Stimulated activated naive CD8-positive, alpha-beta T cell treated with anti-CD3 and anti-CD28 coated beads, Interleukin-15, Interleukin-2, amounts not matched to agents 100 ng/mL and 50 ng/mL, for 24 hours (primary cell): ENCODE results near the gene SLC46A2.

Experiments used
- H3K27ac Mint-ChIP-seq: one replicate; pipeline ENCODE4 v1.8.0; 2021; ENCODE audit warnings: mild to moderate bottlenecking, mixed read lengths
- H3K27me3 Mint-ChIP-seq: one replicate; pipeline ENCODE4 v1.8.0; 2021; ENCODE audit warnings: mixed read lengths
- H3K36me3 Mint-ChIP-seq: one replicate; pipeline ENCODE4 v1.8.0; 2021; ENCODE audit warnings: low read depth, mixed read lengths
- H3K4me1 Mint-ChIP-seq: one replicate; pipeline ENCODE4 v1.8.0; 2021; ENCODE audit warnings: low read depth, mixed read lengths
- H3K4me3 Mint-ChIP-seq: one replicate; pipeline ENCODE4 v1.8.0; 2021; ENCODE audit warnings: mild to moderate bottlenecking, mixed read lengths
- H3K9me3 Mint-ChIP-seq: one replicate; pipeline ENCODE4 v1.8.0; 2021; ENCODE audit warnings: mixed read lengths

The SLC46A2 gene

DNA sequence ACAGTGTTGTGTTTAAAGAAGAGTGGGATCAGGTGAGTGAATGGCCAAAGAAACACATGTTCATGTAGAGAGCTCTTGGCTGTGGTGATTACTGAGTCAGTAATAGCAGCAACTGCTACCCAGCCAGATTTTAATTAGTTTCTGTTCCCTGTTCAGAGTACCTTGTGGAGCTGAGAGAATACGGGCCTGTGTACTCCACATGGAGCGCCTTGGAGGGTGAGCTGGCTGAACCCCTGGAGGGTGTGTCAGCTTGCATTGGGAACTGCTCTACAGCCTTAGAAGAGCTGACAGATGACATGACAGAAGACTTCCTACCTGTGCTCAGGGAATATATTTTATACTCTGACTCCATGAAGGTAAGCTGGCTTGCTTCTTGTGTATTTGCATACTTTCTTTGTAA, 52.3 kb downstream of the SLC46A2 start:
- no peak overlapping the region for H3K4me3 Mint-ChIP-seq
- no peaks in the 10 kb centered on the region for H3K4me1 Mint-ChIP-seq
- H3K9me3 Mint-ChIP-seq, result no peaks in the 10 kb centered on the region
- peaks cover 19% of the 10 kb centered on the region for H3K36me3 Mint-ChIP-seq
- no peaks in the 10 kb centered on the region for H3K27me3 Mint-ChIP-seq
- no peak overlapping the region for H3K27ac Mint-ChIP-seq

DNA sequence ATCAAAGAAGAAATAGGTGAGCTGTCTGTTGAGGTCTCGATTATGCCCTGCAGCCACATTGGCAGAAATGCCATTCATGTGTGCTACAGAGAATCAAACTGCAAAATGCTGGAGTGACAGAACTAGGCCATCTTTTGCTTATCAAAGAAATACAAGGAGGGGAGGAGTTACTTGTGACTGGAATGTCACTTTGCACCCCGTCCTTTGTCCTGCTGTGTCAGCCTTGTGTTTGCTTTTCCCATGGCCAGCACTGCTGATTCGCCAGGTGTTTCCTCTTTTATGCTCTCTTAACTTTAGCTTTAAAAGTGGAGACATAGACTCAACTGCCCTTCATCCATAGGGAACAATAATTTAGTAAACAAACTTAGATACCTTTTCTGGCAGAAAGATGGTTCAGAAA, 54.3 kb downstream of the SLC46A2 start:
- Mint-ChIP-seq H3K4me1 (no peaks in the 10 kb centered on the region), H3K27ac (no peak overlapping the region), H3K36me3 (peaks cover 24% of the 10 kb centered on the region), H3K9me3 (no peaks in the 10 kb centered on the region), H3K27me3 (no peaks in the 10 kb centered on the region), H3K4me3 (no peak overlapping the region)

DNA sequence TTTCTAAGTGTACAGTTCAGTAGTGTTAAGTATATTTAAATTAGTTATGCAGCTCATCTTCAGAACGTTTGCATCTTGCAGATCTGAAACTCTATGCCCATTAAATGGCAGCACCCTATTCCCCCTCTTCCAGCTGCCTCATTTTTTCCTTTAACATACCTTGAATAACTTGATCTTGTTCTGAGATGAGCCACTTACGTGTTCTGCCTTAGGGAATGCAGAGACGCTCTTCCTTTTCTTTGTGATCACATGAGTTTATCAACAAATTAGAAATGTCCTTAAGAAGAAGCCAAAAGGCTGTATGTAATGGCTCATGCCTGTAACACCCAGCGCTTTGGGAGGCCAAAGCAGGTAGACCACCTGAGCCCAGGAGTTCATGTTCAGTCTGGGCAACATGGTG, 57.6 kb downstream of the SLC46A2 start:
- Mint-ChIP-seq H3K27ac (no peak overlapping the region), H3K9me3 (no peaks in the 10 kb centered on the region), H3K4me3 (no peak overlapping the region), H3K4me1 (peaks cover 9% of the 10 kb centered on the region), H3K27me3 (no peaks in the 10 kb centered on the region), H3K36me3 (peaks cover 14% of the 10 kb centered on the region)

DNA sequence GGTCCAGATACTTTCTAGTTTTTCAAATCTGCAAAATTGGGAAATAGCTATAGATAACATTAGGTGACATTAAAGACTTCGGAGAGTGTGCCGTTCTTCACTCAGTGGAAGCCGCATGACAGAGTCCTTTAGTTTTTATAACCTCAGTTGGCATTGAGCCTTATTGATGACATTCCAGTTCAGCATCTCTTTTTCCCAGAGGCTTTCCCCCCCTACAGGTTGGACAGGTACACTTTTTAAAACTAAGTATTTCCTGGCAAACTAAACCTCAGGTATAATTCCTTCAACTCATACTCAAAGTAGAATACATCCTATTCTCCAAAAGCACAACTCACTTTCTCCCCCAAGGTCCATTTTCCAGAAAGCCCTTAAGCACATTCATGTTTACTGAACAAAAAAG, 58.7 kb downstream of the SLC46A2 start:
- Mint-ChIP-seq H3K36me3 (peaks cover 13% of the 10 kb centered on the region), H3K27ac (no peak overlapping the region), H3K9me3 (no peaks in the 10 kb centered on the region), H3K27me3 (no peaks in the 10 kb centered on the region), H3K4me1 (peaks cover 9% of the 10 kb centered on the region), H3K4me3 (no peak overlapping the region)

DNA sequence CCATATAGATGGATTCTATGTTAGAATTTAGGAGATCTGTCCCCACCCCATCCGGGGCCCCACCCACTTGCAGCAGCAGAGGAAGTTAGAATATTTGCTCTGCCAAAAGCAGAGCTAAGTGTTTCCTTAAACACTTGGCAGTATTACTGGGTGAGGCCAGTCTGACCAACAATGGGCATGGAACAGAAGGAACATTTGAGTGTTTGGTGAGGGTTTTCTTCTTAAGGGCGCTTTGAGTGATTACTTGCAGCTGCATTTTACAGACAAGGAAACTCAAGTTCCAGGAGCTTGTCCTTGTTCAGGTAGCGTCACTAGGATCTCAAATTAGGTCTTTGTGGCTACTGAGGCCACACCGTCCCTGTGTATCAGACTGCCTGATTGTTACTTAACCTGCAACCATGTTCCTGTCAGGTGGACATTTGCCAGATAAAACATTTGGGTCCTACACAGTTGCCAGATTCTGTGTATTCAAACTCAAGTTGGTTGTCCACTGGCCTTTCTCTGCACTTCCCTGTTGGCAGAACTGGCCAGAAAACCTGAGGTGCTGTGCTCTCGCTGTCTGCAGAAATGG, 59.3 kb downstream of the SLC46A2 start:
- H3K4me3 Mint-ChIP-seq, result no peak overlapping the region

More for the DNA sequence above, 59.3 kb downstream of the SLC46A2 start:
- Mint-ChIP-seq H3K9me3 (no peaks in the 10 kb centered on the region), H3K27ac (no peak overlapping the region), H3K36me3 (peaks cover 12% of the 10 kb centered on the region), H3K4me1 (peaks cover 9% of the 10 kb centered on the region), H3K27me3 (no peaks in the 10 kb centered on the region)
